Left forelimb (tissue), 1 donor: Measurements from ENCODE around the gene ANKRD29.
"Not testable (repeated sequence)": the region's sequence is repeated elsewhere in the genome, so short reads cannot be mapped to it uniquely, and the experiment has no call there.

Experiments used
- DNase-seq: peaks from one replicate; pipeline ENCODE4 v3.0.0-alpha.2; 2018; ENCODE audit warnings: low spot score

Gene ANKRD29

GRCh38 chr18:23583071-23583865 lies 79.4 kb downstream of the ANKRD29 start:
- DNase-seq = no peak

GRCh38 chr18:23580677-23581367 lies 81.9 kb downstream of the ANKRD29 start:
- DNase-seq = no peak

- no peak for DNase-seq
These were observed 83.6 kb downstream of the ANKRD29 start for GRCh38 chr18:23578891-23579653.

GRCh38 chr18:23578067-23578701 lies 84.5 kb downstream of the ANKRD29 start:
- no peak for DNase-seq

GRCh38 chr18:23577521-23577920 lies 85.2 kb downstream of the ANKRD29 start:
- DNase-seq = not testable (repeated sequence)

GRCh38 chr18:23575309-23575651 lies 87.4 kb downstream of the ANKRD29 start:
- DNase-seq = no peak

- DNase-seq = no peak
These were observed 88.0 kb downstream of the ANKRD29 start for GRCh38 chr18:23574611-23575308.

GRCh38 chr18:23573626-23574431 lies 88.9 kb downstream of the ANKRD29 start:
- DNase-seq = no peak

- no peak for DNase-seq
These were observed 89.7 kb downstream of the ANKRD29 start for GRCh38 chr18:23573020-23573419.

- no peak for DNase-seq
These were observed 90.1 kb downstream of the ANKRD29 start for GRCh38 chr18:23572570-23572969.

GRCh38 chr18:23572012-23572411 lies 90.7 kb downstream of the ANKRD29 start:
- DNase-seq = no peak

- DNase-seq = no peak
These were observed 91.7 kb downstream of the ANKRD29 start for GRCh38 chr18:23570912-23571504.

- DNase-seq = no peak
These were observed 93.2 kb downstream of the ANKRD29 start for GRCh38 chr18:23569299-23570063.

GRCh38 chr18:23568281-23569138 lies 94.2 kb downstream of the ANKRD29 start:
- DNase-seq = no peak

- no peak for DNase-seq
These were observed 95.0 kb downstream of the ANKRD29 start for GRCh38 chr18:23567671-23568070.

GRCh38 chr18:23565916-23566547 lies 96.7 kb downstream of the ANKRD29 start:
- DNase-seq = no peak

- DNase-seq = no peak
These were observed 99.2 kb downstream of the ANKRD29 start for GRCh38 chr18:23563377-23564043.

- DNase-seq = no peak
These were observed 102.5 kb downstream of the ANKRD29 start for GRCh38 chr18:23560186-23560585.
